HepG2 (cell line): ENCODE results near the gene ARL5B. TPM values are rescaled to one million over a fixed set of nuclear protein-coding genes. Genes with fewer than 3 reads are reported as not detected.

Source experiments
- KLF13 ChIP-seq: sonication (generic); formaldehyde crosslinking; IDR thresholded peaks from 2 replicates; pipeline ENCODE4 v1.4.0; 2020; ENCODE audit warnings: mild to moderate bottlenecking, missing genetic modification reagents
- NFATC3 ChIP-seq: sonication (generic); formaldehyde crosslinking; IDR thresholded peaks from 2 replicates; pipeline ENCODE4 v1.5.1; 2020; ENCODE audit warnings: mild to moderate bottlenecking, missing genetic modification reagents
- NONO ChIP-seq, 2 experiments: fragments of 450-650 bp in 1 of 2; sonication (generic) in 1 of 2; formaldehyde crosslinking in 1 of 2; IDR thresholded peaks in 1 of 2; conservative IDR thresholded peaks in 1 of 2; 2 replicates each; pipeline versions ENCODE4 v1.6.1 to v1.8.0; 2017 to 2022; ENCODE audit warnings: mild to moderate bottlenecking in 1 of 2, missing genetic modification reagents in 1 of 2, moderate library complexity in 1 of 2
- RARG ChIP-seq: sonication (generic); formaldehyde crosslinking; IDR thresholded peaks from 2 replicates; pipeline ENCODE4 v1.4.0; 2020; ENCODE audit warnings: low read depth, mild to moderate bottlenecking, missing genetic modification reagents
- SALL2 ChIP-seq: sonication (generic); formaldehyde crosslinking; IDR thresholded peaks from 2 replicates; pipeline ENCODE4 v1.8.1; 2023; ENCODE audit warnings: mild to moderate bottlenecking, missing genetic modification reagents, inconsistent platforms
- SP140L ChIP-seq: sonication (generic); formaldehyde crosslinking; IDR thresholded peaks from 2 replicates; pipeline ENCODE4 v1.4.0; 2020; ENCODE audit warnings: missing genetic modification reagents, borderline replicate concordance
- SYNCRIP ChIP-seq: fragments of 200-400 bp; formaldehyde crosslinking; IDR thresholded peaks from 2 replicates; pipeline ENCODE4 v1.6.1; 2018; ENCODE audit warnings: mild to moderate bottlenecking, low read depth, low read length; ENCODE audit not compliant: insufficient read depth
- TEAD2 ChIP-seq: sonication (generic); formaldehyde crosslinking; IDR thresholded peaks from 2 replicates; pipeline ENCODE4 v1.9.0; 2021; ENCODE audit warnings: missing genetic modification reagents
- ZNF230 ChIP-seq: sonication (generic); formaldehyde crosslinking; IDR thresholded peaks from 2 replicates; pipeline ENCODE4 v1.4.0; 2020; ENCODE audit warnings: mild to moderate bottlenecking, missing genetic modification reagents
- ZNF24 ChIP-seq: fragments of 450-650 bp; IDR thresholded peaks from 2 replicates; pipeline ENCODE4 v1.6.1; 2017; ENCODE audit warnings: antibody characterized with exemption, mild to moderate bottlenecking
- ZNF468 ChIP-seq: sonication (generic); formaldehyde crosslinking; IDR thresholded peaks from 2 replicates; pipeline ENCODE4 v1.8.0; 2022; ENCODE audit warnings: mild to moderate bottlenecking, moderate library complexity, missing genetic modification reagents
- ZSCAN29 ChIP-seq: sonication (generic); formaldehyde crosslinking; conservative IDR thresholded peaks from 2 replicates; pipeline ENCODE4 v1.4.0; 2020; ENCODE audit warnings: mild to moderate bottlenecking, missing genetic modification reagents
- polyA plus RNA-seq, 8 experiments: library from polyadenylated mRNA; depleted of rRNA in 3 of 8; stranded (reverse) in 7 of 8; unstranded in 1 of 8; fragments of >200 nt; fragmentation: Illumina TruSeq in 4 of 8; extraction: Trizol in 4 of 8; gene quantifications; 2 replicates each; pipeline versions ENCODE4 v1.2.1 to v1.2.3, GENCODE V29; 2011 to 2016; ENCODE audit warnings: low read depth in 4 of 8, missing spikeins in 1 of 8, mixed read lengths in 1 of 8; ENCODE audit not compliant: insufficient read depth in 1 of 8
- total RNA-seq, 5 experiments: library from RNA; depleted of rRNA; stranded (reverse); fragments of >200 nt; fragmentation: Illumina TruSeq; extraction: Trizol; gene quantifications; 2 replicates each; pipeline ENCODE4 v1.2.3, GENCODE V29; 2016; ENCODE audit warnings: low read depth in 1 of 5
- TF ChIP-seq, protein P1 (sequence below): IDR thresholded peaks from 2 replicates; pipeline ENCODE4 v1.4.0; 2020; ENCODE audit warnings: mild to moderate bottlenecking, missing genetic modification reagents
- TF ChIP-seq, protein P2 (sequence below): sonication (generic); formaldehyde crosslinking; IDR thresholded peaks from 2 replicates; pipeline ENCODE4 v1.4.0; 2020; ENCODE audit warnings: missing genetic modification reagents, borderline replicate concordance
- TF ChIP-seq, protein P3 (sequence below): sonication (generic); formaldehyde crosslinking; IDR thresholded peaks from 2 replicates; pipeline ENCODE4 v1.4.0; 2020; ENCODE audit warnings: missing genetic modification reagents
- TF ChIP-seq, protein P4 (sequence below): sonication (generic); formaldehyde crosslinking; IDR thresholded peaks from 2 replicates; pipeline ENCODE4 v1.4.0; 2020; ENCODE audit warnings: missing genetic modification reagents
- TF ChIP-seq, protein P5 (sequence below): sonication (generic); formaldehyde crosslinking; IDR thresholded peaks from 2 replicates; pipeline ENCODE4 v1.4.0; 2020; ENCODE audit warnings: missing genetic modification reagents, borderline replicate concordance

The ARL5B gene
- total and polyA plus RNA-seq, 2 of the 13 experiments (the other 11 are each of a cell fraction or from before 2014, with no cell fraction given), result 26.6 to 32.7 TPM

DNA sequence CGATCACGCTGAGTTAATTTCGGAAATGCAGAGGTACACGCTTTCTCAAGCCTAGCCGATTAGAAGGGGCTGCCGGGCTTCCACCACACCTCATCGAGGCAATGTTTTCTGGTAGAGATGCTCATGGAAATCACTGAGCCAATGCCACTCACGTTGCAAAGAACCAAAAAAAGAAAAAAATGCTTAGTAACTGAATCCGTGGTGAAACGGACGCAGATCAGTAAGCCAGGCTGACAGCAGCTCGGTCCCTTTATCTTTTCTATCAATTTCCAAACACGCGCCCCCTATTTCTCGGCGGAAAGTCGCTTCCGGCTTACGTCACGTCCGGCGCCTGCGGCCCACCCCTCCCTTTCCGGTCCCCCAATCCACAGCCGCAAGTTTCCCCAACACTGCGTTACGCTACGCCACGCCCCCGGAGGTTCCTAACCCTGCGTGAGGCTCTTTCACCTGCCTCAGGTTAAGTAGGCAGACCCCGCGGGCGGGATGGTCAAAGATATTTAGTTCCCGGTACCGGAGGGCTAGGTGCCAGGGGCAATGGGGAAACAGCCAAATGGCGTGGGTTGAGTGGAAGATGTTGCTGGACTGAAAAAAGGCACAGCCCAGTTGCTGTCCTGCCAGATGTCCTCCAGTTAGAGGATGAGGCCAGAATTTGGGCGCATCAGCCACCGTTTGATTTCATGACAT is 7.8 kb upstream of the ARL5B start, which contains the start of gene NSUN6 (continued):
- TF ChIP-seq, protein P1, sequence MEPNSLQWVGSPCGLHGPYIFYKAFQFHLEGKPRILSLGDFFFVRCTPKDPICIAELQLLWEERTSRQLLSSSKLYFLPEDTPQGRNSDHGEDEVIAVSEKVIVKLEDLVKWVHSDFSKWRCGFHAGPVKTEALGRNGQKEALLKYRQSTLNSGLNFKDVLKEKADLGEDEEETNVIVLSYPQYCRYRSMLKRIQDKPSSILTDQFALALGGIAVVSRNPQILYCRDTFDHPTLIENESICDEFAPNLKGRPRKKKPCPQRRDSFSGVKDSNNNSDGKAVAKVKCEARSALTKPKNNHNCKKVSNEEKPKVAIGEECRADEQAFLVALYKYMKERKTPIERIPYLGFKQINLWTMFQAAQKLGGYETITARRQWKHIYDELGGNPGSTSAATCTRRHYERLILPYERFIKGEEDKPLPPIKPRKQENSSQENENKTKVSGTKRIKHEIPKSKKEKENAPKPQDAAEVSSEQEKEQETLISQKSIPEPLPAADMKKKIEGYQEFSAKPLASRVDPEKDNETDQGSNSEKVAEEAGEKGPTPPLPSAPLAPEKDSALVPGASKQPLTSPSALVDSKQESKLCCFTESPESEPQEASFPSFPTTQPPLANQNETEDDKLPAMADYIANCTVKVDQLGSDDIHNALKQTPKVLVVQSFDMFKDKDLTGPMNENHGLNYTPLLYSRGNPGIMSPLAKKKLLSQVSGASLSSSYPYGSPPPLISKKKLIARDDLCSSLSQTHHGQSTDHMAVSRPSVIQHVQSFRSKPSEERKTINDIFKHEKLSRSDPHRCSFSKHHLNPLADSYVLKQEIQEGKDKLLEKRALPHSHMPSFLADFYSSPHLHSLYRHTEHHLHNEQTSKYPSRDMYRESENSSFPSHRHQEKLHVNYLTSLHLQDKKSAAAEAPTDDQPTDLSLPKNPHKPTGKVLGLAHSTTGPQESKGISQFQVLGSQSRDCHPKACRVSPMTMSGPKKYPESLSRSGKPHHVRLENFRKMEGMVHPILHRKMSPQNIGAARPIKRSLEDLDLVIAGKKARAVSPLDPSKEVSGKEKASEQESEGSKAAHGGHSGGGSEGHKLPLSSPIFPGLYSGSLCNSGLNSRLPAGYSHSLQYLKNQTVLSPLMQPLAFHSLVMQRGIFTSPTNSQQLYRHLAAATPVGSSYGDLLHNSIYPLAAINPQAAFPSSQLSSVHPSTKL, result peak; percentile 15; the same call in 1 of the 2 replicates
- TF ChIP-seq, protein P2, sequence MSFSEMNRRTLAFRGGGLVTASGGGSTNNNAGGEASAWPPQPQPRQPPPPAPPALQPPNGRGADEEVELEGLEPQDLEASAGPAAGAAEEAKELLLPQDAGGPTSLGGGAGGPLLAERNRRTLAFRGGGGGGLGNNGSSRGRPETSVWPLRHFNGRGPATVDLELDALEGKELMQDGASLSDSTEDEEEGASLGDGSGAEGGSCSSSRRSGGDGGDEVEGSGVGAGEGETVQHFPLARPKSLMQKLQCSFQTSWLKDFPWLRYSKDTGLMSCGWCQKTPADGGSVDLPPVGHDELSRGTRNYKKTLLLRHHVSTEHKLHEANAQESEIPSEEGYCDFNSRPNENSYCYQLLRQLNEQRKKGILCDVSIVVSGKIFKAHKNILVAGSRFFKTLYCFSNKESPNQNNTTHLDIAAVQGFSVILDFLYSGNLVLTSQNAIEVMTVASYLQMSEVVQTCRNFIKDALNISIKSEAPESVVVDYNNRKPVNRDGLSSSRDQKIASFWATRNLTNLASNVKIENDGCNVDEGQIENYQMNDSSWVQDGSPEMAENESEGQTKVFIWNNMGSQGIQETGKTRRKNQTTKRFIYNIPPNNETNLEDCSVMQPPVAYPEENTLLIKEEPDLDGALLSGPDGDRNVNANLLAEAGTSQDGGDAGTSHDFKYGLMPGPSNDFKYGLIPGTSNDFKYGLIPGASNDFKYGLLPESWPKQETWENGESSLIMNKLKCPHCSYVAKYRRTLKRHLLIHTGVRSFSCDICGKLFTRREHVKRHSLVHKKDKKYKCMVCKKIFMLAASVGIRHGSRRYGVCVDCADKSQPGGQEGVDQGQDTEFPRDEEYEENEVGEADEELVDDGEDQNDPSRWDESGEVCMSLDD, result peak; percentile 93
- TF ChIP-seq SP140L (CRISPR knock-in tag) (no peak), TEAD2 (CRISPR knock-in tag) (no peak), ZNF468 (CRISPR knock-in tag) (no peak), SALL2 (CRISPR knock-in tag) (0 out of 2 replicates have a peak, but pooled peaks have one; percentile 35), ZSCAN29 (CRISPR knock-in tag) (no peak), RARG (CRISPR knock-in tag) (no peak), NFATC3 (CRISPR knock-in tag) (no peak), SYNCRIP (no peak), ZNF24 (no peak), NONO (IDR thresholded peaks at IDR 0.05) (no peak), NONO (CRISPR knock-in tag; conservative IDR thresholded peaks at IDR 0.05) (peak; percentile 60; the same call in 1 of the 2 replicates), KLF13 (CRISPR knock-in tag) (no peak), ZNF230 (CRISPR knock-in tag) (no peak)
- TF ChIP-seq, protein P3, sequence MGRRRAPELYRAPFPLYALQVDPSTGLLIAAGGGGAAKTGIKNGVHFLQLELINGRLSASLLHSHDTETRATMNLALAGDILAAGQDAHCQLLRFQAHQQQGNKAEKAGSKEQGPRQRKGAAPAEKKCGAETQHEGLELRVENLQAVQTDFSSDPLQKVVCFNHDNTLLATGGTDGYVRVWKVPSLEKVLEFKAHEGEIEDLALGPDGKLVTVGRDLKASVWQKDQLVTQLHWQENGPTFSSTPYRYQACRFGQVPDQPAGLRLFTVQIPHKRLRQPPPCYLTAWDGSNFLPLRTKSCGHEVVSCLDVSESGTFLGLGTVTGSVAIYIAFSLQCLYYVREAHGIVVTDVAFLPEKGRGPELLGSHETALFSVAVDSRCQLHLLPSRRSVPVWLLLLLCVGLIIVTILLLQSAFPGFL (CRISPR knock-in tag), result no peak
- TF ChIP-seq, protein P4, sequence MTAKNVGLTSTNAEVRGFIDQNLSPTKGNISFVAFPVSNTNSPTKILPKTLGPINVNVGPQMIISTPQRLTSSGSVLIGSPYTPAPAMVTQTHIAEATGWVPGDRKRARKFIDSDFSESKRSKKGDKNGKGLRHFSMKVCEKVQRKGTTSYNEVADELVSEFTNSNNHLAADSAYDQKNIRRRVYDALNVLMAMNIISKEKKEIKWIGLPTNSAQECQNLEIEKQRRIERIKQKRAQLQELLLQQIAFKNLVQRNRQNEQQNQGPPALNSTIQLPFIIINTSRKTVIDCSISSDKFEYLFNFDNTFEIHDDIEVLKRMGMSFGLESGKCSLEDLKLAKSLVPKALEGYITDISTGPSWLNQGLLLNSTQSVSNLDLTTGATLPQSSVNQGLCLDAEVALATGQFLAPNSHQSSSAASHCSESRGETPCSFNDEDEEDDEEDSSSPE (CRISPR knock-in tag), result peak; percentile 89
- TF ChIP-seq, protein P5, sequence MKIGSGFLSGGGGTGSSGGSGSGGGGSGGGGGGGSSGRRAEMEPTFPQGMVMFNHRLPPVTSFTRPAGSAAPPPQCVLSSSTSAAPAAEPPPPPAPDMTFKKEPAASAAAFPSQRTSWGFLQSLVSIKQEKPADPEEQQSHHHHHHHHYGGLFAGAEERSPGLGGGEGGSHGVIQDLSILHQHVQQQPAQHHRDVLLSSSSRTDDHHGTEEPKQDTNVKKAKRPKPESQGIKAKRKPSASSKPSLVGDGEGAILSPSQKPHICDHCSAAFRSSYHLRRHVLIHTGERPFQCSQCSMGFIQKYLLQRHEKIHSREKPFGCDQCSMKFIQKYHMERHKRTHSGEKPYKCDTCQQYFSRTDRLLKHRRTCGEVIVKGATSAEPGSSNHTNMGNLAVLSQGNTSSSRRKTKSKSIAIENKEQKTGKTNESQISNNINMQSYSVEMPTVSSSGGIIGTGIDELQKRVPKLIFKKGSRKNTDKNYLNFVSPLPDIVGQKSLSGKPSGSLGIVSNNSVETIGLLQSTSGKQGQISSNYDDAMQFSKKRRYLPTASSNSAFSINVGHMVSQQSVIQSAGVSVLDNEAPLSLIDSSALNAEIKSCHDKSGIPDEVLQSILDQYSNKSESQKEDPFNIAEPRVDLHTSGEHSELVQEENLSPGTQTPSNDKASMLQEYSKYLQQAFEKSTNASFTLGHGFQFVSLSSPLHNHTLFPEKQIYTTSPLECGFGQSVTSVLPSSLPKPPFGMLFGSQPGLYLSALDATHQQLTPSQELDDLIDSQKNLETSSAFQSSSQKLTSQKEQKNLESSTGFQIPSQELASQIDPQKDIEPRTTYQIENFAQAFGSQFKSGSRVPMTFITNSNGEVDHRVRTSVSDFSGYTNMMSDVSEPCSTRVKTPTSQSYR (CRISPR knock-in tag), result no peak; the same call in 1 of the 2 replicates
